Right cardiac atrium (tissue), 5 donors: ENCODE measurements around the gene ADNP2. TPM values are rescaled to one million over a fixed set of nuclear protein-coding genes. Genes with fewer than 3 reads are reported as not detected.

ENCODE experiments used
- ATAC-seq, 2 donors: fragments of 200-7000 bp; cut with Tn5 transposase; one replicate each; pipeline versions ENCODE4 v1.8.0 to v1.9.1; 2020; ENCODE audit warnings: moderate library complexity in 2 of 2, mild to moderate bottlenecking in 1 of 2
- DNase-seq, 3 donors: peaks; one replicate each; pipeline ENCODE4 v3.0.0-alpha.2; 2020
- H3K27ac ChIP-seq: one replicate; pipeline ENCODE4 v1.5.1; 2013; ENCODE audit warnings: mild to moderate bottlenecking, low read length, control low read depth, moderate library complexity
- H3K27me3 ChIP-seq: one replicate; pipeline ENCODE4 v1.6.1; 2013; ENCODE audit not compliant: control insufficient read depth, insufficient read depth
- H3K4me1 ChIP-seq: one replicate; pipeline ENCODE4 v1.6.1; 2013; ENCODE audit warnings: low read length; ENCODE audit not compliant: control insufficient read depth, insufficient read depth
- H3K4me3 ChIP-seq: one replicate; pipeline ENCODE4 v1.5.1; 2013; ENCODE audit warnings: low read length, control low read depth
- H3K9me3 ChIP-seq: one replicate; pipeline ENCODE4 v1.6.1; 2013; ENCODE audit warnings: low read length; ENCODE audit not compliant: control insufficient read depth
- WGBS: extraction: QIAGEN DNeasy Blood & Tissue Kit; methylation state at CpG from one replicate; pipeline ENCODE4 v1.1.7; 2013; 5-methylcytosine and 5-hydroxymethylcytosine counted together
- intact Hi-C, 4 donors: fragments of 100-400 bp; cut with DNase I; formaldehyde crosslinking; loops; one replicate each; pipeline versions ENCODE4 v1.11.0 to v1.14.0; 2022 to 2023
- polyA plus RNA-seq: library from polyadenylated mRNA; stranded (reverse); fragments of 200-250 nt; gene quantifications from one replicate; pipeline ENCODE4 v1.2.3, GENCODE V29; 2013
- total RNA-seq, 4 donors: library from RNA; stranded (reverse); fragmentation: NEBNext Ultra II Directional; extraction: Animal tissue kit (Norgen Biotek cat#: 25700); gene quantifications; one replicate each; pipeline ENCODE4 v1.2.1, GENCODE V29; 2021
- donor health status: healthy with polysubstance abuse.
- donor health status: DM: no; HTN: yes; CAD: no.
- donor health status: DM: no; HTN: no; CAD: no.
- donor health status: DM: no; HTN: yes; CAD: no; lungs with severe emphysema.
- donor health status: DM: yes; HTN: yes; CAD: no.

The ADNP2 gene
- total and polyA plus RNA-seq, 5 donors = 4.1 to 14.7 (median 12.2) TPM

DNA sequence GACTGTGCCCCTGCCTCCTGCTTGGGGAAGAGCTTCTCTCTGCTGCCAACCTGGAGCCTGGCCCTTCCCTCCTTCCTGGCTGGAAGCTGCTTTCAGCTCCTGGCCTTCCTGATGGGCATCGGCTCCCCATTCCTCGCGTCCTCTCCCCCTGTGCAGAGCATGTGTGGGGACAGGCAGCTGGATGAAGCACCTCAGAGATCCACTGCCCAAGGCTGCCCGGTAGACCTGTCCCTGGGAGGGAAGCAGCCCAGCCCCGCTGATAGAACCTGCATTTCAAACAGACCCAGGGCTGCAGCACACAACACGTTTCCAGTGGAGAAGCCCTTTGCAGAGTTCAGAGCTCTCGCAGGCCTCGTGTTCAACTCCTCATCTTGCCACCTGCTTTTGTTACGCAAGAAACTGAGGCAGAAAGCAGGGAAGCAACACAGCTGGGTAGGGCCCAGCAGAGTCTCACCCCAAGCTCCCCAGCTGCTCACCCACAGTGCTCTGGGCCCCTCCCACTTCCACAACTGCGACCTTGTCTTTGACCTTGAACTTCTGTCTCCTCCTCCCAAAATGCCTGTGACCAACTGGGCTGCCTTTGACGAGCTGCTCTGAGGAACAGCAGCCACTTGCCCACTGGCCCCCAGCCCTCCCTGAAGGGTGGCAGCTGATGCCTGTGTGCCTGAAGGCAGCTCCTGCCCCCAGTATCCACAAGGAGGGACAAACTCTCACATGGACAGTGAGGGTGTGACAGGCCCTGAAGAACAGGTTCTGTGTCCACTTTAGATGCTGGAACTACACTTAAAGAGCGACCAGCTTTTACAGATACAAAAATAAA is 72.8 kb downstream of the ADNP2 start:
- no peaks in the 10 kb centered on the region for H3K4me1 ChIP-seq
- H3K4me3 ChIP-seq = no peak overlapping the region
- intact Hi-C loops = no loop called here
- no peak overlapping the region for H3K27ac ChIP-seq
- no peaks in the 10 kb centered on the region for H3K9me3 ChIP-seq
- WGBS = 75% methylated on average over 12 of the region's 12 CpGs
- ATAC-seq (no peak), DNase-seq (no peak)
- no peaks in the 10 kb centered on the region for H3K27me3 ChIP-seq

DNA sequence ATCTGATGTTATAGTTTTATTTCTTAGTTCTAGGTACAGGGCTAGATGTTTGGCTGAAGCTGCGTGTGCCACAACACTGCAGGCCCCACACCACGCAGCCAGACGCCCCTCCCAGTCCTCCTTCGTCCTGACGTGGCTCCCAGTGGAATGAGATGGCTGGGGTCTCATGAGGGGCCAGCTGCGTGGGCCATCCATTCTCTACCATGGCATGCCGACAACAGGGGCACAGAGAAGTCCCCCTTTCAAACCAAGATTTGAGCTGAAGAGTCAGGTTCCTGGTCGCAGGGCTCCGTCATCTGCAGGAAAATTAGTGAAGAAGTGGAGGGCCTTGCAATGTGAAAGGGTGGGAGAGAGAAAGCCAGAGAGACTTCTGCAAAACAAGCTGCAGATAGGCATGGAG is 73.8 kb downstream of the ADNP2 start:
- Histone ChIP-seq H3K27ac (no peak overlapping the region), H3K4me3 (no peak overlapping the region), H3K4me1 (no peaks in the 10 kb centered on the region), H3K9me3 (no peaks in the 10 kb centered on the region), H3K27me3 (no peaks in the 10 kb centered on the region)
- intact Hi-C loops = no loop called here
- no peak for DNase-seq
- 87% methylated on average over 9 of the region's 9 CpGs for WGBS
- ATAC-seq = no peak

GRCh38 chr18:80183273-80184050 is 74.4 kb downstream of the ADNP2 start:
- Histone ChIP-seq H3K4me1 (no peaks in the 10 kb centered on the region), H3K27me3 (no peaks in the 10 kb centered on the region), H3K9me3 (no peaks in the 10 kb centered on the region), H3K4me3 (no peak overlapping the region), H3K27ac (no peak overlapping the region)
- DNase-seq (no peak), ATAC-seq (no peak)
- 78% methylated on average over 13 of the region's 13 CpGs for WGBS
- intact Hi-C loops = no loop called here

DNA sequence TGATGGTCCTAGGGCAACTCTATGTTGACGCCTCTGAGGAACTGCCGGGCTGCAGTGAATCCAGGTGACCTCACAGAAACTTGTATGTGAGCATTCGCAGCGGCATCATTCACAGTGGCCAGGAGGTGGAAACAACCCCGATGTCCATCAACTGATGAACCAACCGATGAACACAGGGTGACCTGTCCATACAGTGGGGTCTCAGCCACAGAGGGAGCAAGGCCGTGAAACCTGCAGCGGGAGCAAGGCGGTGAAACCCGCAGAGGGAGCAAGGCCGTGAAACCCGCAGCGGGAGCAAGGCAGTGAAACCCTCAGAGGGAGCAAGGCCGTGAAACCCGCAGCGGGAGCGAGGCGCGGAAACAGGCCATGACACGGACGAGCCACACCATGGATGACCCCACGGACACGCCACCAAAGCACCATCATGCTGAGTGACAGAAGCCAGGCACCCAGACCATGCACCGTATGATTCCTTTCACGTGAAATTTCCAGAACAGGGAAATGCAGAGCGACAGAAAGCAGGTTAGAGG is 75.2 kb downstream of the ADNP2 start:
- DNase-seq = no peak
- 97% methylated on average over 26 of the region's 26 CpGs for WGBS
- H3K27me3 ChIP-seq = no peaks in the 10 kb centered on the region
- no peak overlapping the region for H3K27ac ChIP-seq
- H3K9me3 ChIP-seq = no peaks in the 10 kb centered on the region
- ATAC-seq = no peak
- H3K4me1 ChIP-seq = no peaks in the 10 kb centered on the region
- intact Hi-C loops = no loop called here
- H3K4me3 ChIP-seq = no peak overlapping the region

- Histone ChIP-seq H3K4me1 (no peaks in the 10 kb centered on the region), H3K9me3 (no peaks in the 10 kb centered on the region), H3K27me3 (no peaks in the 10 kb centered on the region), H3K4me3 (no peak overlapping the region), H3K27ac (no peak overlapping the region)
- 96% methylated on average over 12 of the region's 12 CpGs for WGBS
- ATAC-seq (no peak), DNase-seq (no peak)
- intact Hi-C loops = no loop called here
Observed at GRCh38 chr18:80185545-80185944, 76.5 kb downstream of the ADNP2 start.

GRCh38 chr18:80187956-80188642 is 79.0 kb downstream of the ADNP2 start:
- Histone ChIP-seq H3K27ac (no peak overlapping the region), H3K4me1 (no peaks in the 10 kb centered on the region), H3K27me3 (no peaks in the 10 kb centered on the region), H3K4me3 (no peak overlapping the region), H3K9me3 (no peaks in the 10 kb centered on the region)
- DNase-seq (no peak), ATAC-seq (no peak)
- WGBS = 95% methylated on average over 19 of the region's 19 CpGs
- intact Hi-C loops = no loop called here

GRCh38 chr18:80188643-80189530 is 79.8 kb downstream of the ADNP2 start:
- H3K27me3 ChIP-seq = no peaks in the 10 kb centered on the region
- WGBS = 76% methylated on average over 20 of the region's 20 CpGs
- ATAC-seq (peak in 1 of 2 donors; percentile 42), DNase-seq (no peak)
- intact Hi-C loops = no loop called here
- H3K4me1 ChIP-seq = no peaks in the 10 kb centered on the region
- no peak overlapping the region for H3K27ac ChIP-seq
- no peak overlapping the region for H3K4me3 ChIP-seq
- no peaks in the 10 kb centered on the region for H3K9me3 ChIP-seq

DNA sequence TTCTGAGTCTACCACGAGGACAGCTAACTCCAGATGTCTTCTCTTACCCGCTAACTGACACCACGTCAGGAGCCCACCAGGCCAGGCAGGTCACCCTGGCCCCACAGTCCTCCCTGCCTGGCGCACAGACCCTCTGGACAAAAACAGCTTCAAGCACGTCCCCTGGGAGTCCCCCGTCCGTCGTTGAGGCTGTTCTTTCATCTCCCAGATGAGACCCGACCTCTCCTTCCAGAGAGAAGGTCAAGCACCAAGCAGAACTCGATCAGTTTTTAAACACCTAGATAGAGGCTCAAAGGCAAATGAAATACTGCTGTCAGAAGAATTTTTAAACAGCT is 80.4 kb downstream of the ADNP2 start:
- intact Hi-C loops = no loop called here
- DNase-seq (no peak), ATAC-seq (no peak)
- no peak overlapping the region for H3K27ac ChIP-seq
- no peak overlapping the region for H3K4me3 ChIP-seq
- 70% methylated on average over 10 of the region's 10 CpGs for WGBS
- H3K4me1 ChIP-seq = no peaks in the 10 kb centered on the region
- no peaks in the 10 kb centered on the region for H3K27me3 ChIP-seq
- H3K9me3 ChIP-seq = no peaks in the 10 kb centered on the region
